Nucleus accumbens (tissue), 56 donors: ENCODE measurements around the gene OPTC.

Experiments
- DNase-seq, 56 donors: peaks; one replicate each; lab custom pipeline; 2025; lab: John Stamatoyannopoulos, UW

The OPTC gene

GRCh38 chr1:203554071-203554470 lies 60.1 kb downstream of the OPTC start:
- DNase-seq, result no peak

GRCh38 chr1:203555076-203555475 lies 61.1 kb downstream of the OPTC start:
- DNase-seq, result no peak

GRCh38 chr1:203555511-203556046 lies 61.6 kb downstream of the OPTC start:
- no peak for DNase-seq

- peak in 7 of 56 donors; percentile 8 to 38 (median 18) for DNase-seq
Measured at GRCh38 chr1:203556047-203556851, 62.3 kb downstream of the OPTC start.

- peak in 15 of 56 donors; percentile 5 to 33 (median 16) for DNase-seq
Measured at GRCh38 chr1:203557390-203557789, 63.4 kb downstream of the OPTC start.

- DNase-seq, result peak in 23 of 56 donors; percentile 4 to 81 (median 33)
Measured at GRCh38 chr1:203558064-203558760, 64.3 kb downstream of the OPTC start.
